Stomach (tissue), 9 donors: ENCODE data around the gene TFEB. TPM values are rescaled to one million over a fixed set of nuclear protein-coding genes. Genes with fewer than 3 reads are reported as not detected.

ENCODE experiments used
- DNase-seq, 2 donors: peaks; one replicate each; pipeline versions ENCODE4 v3.0.0 to v3.0.0-alpha.2; 2013 to 2019
- H3K27ac ChIP-seq, 5 donors: fragments of 200-600 bp in 4 of 5; sonication (generic) in 4 of 5; one replicate each; pipeline ENCODE4 v1.5.1; 2013 to 2019; ENCODE audit warnings: mild to moderate bottlenecking in 1 of 5, moderate library complexity in 1 of 5
- H3K27me3 ChIP-seq, 3 donors: fragments of 200-600 bp; sonication (generic); one replicate each; pipeline ENCODE4 v1.5.1; 2017 to 2019; ENCODE audit warnings: mixed run types in 1 of 3
- H3K36me3 ChIP-seq, 4 donors: fragments of 200-600 bp; sonication (generic); 1 replicate in 3 of 4; 2 replicates in 1 of 4; pipeline ENCODE4 v1.5.1; 2016 to 2019
- H3K4me1 ChIP-seq, 4 donors: fragments of 200-600 bp; sonication (generic); one replicate each; pipeline ENCODE4 v1.5.1; 2016 to 2019
- H3K4me3 ChIP-seq, 4 donors: fragments of 200-600 bp; sonication (generic) in 3 of 4; one replicate each; pipeline ENCODE4 v1.5.1; 2016 to 2019; ENCODE audit warnings: mild to moderate bottlenecking in 1 of 4
- H3K9me3 ChIP-seq, 4 donors: fragments of 200-600 bp; sonication (generic); one replicate each; pipeline ENCODE4 v1.5.1; 2016 to 2019
- EP300 ChIP-seq: sonication (generic); formaldehyde crosslinking; IDR thresholded peaks from one replicate; pipeline ENCODE4 v1.6.1; 2017; ENCODE audit warnings: antibody characterized with exemption
- POLR2A ChIP-seq, 4 donors: fragments of 450-650 bp; IDR thresholded peaks; one replicate each; pipeline ENCODE4 v1.6.1; 2016; ENCODE audit warnings: antibody characterized with exemption in 4 of 4, control low read depth in 2 of 4, mild to moderate bottlenecking in 1 of 4, moderate library complexity in 1 of 4
- POLR2AphosphoS5 ChIP-seq, 3 donors: sonication (generic); formaldehyde crosslinking; IDR thresholded peaks; one replicate each; pipeline ENCODE4 v1.6.1; 2016; ENCODE audit warnings: antibody characterized with exemption in 3 of 3
- WGBS, 5 donors: extraction: QIAGEN DNeasy Blood & Tissue Kit in 3 of 5; methylation state at CpG; one replicate each; pipeline versions ENCODE4 v1.1.5 to v1.1.7; 2013 to 2018; 5-methylcytosine and 5-hydroxymethylcytosine counted together
- intact Hi-C: fragments of 100-400 bp; cut with DNase I; formaldehyde crosslinking; loops from one replicate; pipeline ENCODE4 v1.15.1; 2023; ENCODE audit warnings: low total_unique reads
- polyA plus RNA-seq, 3 donors: library from polyadenylated mRNA; stranded (reverse); fragments of 200-250 nt; gene quantifications; one replicate each; pipeline ENCODE4 v1.2.3, GENCODE V29; 2013
- total RNA-seq, 5 donors: library from RNA; depleted of rRNA; stranded (reverse); fragments of >200 nt; gene quantifications; one replicate each; pipeline versions ENCODE4 v1.1.0 to v1.2.3, GENCODE V29; 2014 to 2016
- TF ChIP-seq, protein P1 (sequence below), 7 experiments: fragments of 450-650 bp in 4 of 7; fragments of 200-600 bp in 3 of 7; sonication (generic) in 3 of 7; IDR thresholded peaks; one replicate each; pipeline ENCODE4 v1.5.1; 2016 to 2019; ENCODE audit warnings: antibody characterized with exemption in 7 of 7, control low read depth in 2 of 7, mild to moderate bottlenecking in 1 of 7
- donor health status: healthy with polysubstance abuse.
- donor health status: Bipolar disorder and iron deficiency.
- donor health status: healthy.

TFEB gene
- total and polyA plus RNA-seq, 8 donors: 6.4 to 130 (median 13.5) TPM

DNA sequence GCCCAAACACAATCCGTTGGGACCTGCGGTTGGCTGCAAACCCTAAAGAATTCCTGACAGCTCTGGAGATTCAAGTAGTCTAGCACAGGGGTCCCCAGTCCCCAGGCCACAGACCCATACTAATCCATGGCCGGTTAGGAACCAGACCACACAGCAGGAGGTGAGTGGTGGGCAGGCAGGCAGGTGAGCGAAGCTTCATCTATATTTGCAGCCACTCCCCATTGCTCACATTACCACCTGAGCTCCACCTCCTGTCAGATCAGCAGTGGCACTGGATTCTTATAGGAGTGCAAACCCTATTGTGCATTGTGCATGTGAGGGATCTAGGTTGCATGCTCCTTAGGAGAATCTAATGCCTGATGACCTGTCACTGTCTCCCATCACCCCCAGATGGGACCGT lies 16.6 kb downstream of the TFEB start:
- no peaks in the 10 kb centered on the region for H3K36me3 ChIP-seq
- no peak overlapping the region for H3K27ac ChIP-seq
- H3K27me3 ChIP-seq: no peaks in the 10 kb centered on the region
- DNase-seq: no peak
- WGBS, 5 donors: 78 to 93% (median 91%) methylated on average over 5 of the region's 5 CpGs
- intact Hi-C loops: no loop called here
- no peaks in the 10 kb centered on the region for H3K9me3 ChIP-seq
- H3K4me1 ChIP-seq: peaks cover 33 to 86% (median 58%) of the 10 kb centered on the region in 4 donors
- H3K4me3 ChIP-seq: no peak overlapping the region
- TF ChIP-seq POLR2A (IDR thresholded peaks at IDR 0.05) (no peak), POLR2AphosphoS5 (IDR thresholded peaks at IDR 0.05) (no peak)
- TF ChIP-seq, protein P1, sequence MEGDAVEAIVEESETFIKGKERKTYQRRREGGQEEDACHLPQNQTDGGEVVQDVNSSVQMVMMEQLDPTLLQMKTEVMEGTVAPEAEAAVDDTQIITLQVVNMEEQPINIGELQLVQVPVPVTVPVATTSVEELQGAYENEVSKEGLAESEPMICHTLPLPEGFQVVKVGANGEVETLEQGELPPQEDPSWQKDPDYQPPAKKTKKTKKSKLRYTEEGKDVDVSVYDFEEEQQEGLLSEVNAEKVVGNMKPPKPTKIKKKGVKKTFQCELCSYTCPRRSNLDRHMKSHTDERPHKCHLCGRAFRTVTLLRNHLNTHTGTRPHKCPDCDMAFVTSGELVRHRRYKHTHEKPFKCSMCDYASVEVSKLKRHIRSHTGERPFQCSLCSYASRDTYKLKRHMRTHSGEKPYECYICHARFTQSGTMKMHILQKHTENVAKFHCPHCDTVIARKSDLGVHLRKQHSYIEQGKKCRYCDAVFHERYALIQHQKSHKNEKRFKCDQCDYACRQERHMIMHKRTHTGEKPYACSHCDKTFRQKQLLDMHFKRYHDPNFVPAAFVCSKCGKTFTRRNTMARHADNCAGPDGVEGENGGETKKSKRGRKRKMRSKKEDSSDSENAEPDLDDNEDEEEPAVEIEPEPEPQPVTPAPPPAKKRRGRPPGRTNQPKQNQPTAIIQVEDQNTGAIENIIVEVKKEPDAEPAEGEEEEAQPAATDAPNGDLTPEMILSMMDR (IDR thresholded peaks at IDR 0.05): no peak

DNA sequence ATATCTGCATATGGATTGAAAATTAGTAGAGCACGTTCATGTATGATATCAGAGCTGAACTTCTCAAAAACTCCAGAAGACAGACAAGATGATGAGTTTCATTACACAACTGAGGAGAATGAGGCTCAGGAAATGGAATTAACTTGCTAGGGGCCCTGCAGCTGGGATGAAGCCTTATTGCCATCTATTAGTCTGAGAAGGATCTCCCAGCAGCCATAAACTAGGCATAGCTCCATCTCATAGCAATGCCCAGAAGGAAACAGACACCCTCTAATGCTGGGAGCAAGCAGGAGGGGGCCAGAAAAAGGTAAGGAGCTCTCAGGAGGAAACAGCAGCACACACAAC lies 18.0 kb downstream of the TFEB start:
- intact Hi-C loops: no loop called here
- WGBS, 5 donors: 81 to 86% (median 84%) methylated on average over 1 of the region's 1 CpG
- Histone ChIP-seq H3K27me3 (no peaks in the 10 kb centered on the region), H3K36me3 (no peaks in the 10 kb centered on the region), H3K27ac (peak overlapping the region in 1 of 5 donors; percentile 33), H3K4me1 (peaks cover 36 to 86% (median 60%) of the 10 kb centered on the region in 4 donors), H3K9me3 (no peaks in the 10 kb centered on the region), H3K4me3 (no peak overlapping the region)
- TF ChIP-seq EP300 (no peak), POLR2A (IDR thresholded peaks at IDR 0.05) (no peak), POLR2AphosphoS5 (IDR thresholded peaks at IDR 0.05) (no peak)
- TF ChIP-seq, protein P1 (IDR thresholded peaks at IDR 0.05): no peak
- DNase-seq: no peak

DNA sequence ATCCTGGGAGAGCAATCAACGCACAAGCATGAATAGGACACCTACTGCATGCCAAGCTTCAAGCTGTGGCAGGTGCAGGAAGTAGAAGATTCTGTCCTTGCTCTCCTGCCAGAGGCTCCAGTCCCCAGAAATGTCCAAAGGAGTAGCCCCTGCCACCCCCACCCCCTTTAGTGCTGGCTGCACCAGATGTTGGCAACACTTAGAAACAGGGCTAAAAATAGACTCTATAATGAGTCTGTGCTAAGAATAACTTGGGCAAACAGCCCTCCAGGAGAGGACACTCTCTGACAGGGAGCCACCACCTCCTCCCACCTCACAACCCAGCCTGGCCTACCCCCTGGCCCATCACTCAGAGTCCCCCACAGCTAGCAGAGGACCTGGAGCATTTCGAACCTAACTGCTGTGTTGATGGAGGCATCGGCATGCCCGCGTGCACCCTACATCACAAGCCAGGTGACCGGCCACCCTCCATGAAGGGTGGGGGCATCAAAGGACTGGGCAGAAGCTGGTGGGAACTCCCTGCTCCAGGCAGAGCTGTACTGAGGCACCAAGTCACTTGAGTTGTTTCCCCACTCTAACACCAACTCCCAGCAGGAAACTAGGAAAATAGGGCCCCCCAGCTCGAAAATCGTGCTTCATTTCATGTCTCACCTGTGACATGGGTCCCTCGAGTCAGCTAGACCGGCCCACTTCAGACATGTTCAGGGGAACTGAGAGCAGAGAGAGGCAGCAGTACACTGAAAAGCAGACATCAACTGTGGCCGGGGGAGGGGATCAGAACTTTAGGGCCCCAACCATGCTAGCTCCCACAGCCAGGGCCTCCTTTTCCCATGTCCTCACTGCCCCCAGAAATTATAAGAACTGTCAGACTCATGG lies 18.7 kb downstream of the TFEB start:
- Histone ChIP-seq H3K36me3 (no peaks in the 10 kb centered on the region), H3K4me1 (peaks cover 42 to 86% (median 64%) of the 10 kb centered on the region in 4 donors), H3K4me3 (no peak overlapping the region), H3K27ac (peak overlapping the region in 1 of 5 donors; percentile 33), H3K9me3 (no peaks in the 10 kb centered on the region), H3K27me3 (no peaks in the 10 kb centered on the region)
- TF ChIP-seq POLR2AphosphoS5 (IDR thresholded peaks at IDR 0.05) (no peak), EP300 (no peak), POLR2A (IDR thresholded peaks at IDR 0.05) (no peak)
- TF ChIP-seq, protein P1 (IDR thresholded peaks at IDR 0.05): no peak
- no peak for DNase-seq
- intact Hi-C loops: no loop called here
- 77 to 92% (median 90%) methylated on average over 8 to 11 of the region's 11 CpGs for WGBS, 5 donors

DNA sequence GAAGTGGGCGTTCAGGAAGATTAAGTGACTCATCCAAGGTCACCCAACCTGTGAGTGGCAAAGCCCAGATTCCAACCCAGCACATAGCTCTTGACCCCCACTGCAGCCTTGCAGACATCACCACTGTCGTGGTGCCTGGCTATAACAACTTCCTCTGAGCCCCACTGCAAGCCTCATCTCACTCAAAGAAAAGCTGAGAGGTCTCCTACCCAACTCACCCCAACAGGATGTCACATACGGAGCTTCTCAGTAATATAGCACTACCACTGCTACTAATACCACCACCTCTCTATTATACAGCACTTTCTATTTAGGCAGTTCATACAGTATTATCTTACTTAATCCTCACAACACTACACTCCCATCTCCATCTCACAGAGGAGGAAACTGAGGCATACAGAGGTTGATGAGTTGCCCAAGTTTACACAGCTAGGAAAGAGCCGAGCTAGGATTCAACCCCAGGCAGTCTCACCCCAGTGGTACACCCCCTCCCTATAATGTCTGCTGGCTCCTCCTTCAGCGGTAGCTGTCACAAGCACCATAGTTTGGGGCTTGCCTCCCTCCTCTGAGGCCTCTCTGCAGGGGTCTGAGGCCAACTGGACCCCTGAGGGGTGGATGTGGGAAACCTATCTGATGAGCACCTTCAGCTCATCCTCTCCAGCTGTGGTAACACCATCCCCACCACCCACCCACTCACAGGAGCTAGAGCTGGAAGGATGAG lies 19.5 kb downstream of the TFEB start:
- no peak for DNase-seq
- Histone ChIP-seq H3K4me1 (peaks cover 45 to 88% (median 70%) of the 10 kb centered on the region in 4 donors), H3K27me3 (no peaks in the 10 kb centered on the region), H3K9me3 (no peaks in the 10 kb centered on the region), H3K36me3 (no peaks in the 10 kb centered on the region), H3K27ac (no peak overlapping the region), H3K4me3 (no peak overlapping the region)
- intact Hi-C loops: no loop called here
- WGBS, 5 donors: 83 to 90% (median 86%) methylated on average over 5 of the region's 5 CpGs
- TF ChIP-seq, protein P1 (IDR thresholded peaks at IDR 0.05): no peak
- TF ChIP-seq EP300 (no peak), POLR2AphosphoS5 (IDR thresholded peaks at IDR 0.05) (no peak), POLR2A (IDR thresholded peaks at IDR 0.05) (no peak)
